Osteoblast (primary cell): ENCODE data around the gene DHRS4L2. TPM values are rescaled to one million over a fixed set of nuclear protein-coding genes. Genes with fewer than 3 reads are reported as not detected.
"Not testable (repeated sequence)": the region's sequence is repeated elsewhere in the genome, so short reads cannot be mapped to it uniquely, and the experiment has no call there.

Experiments
- DNase-seq: peaks from one replicate; pipeline ENCODE4 v3.0.0; 2011; ENCODE audit warnings: low spot score, mixed read lengths; ENCODE audit not compliant: insufficient read length; ENCODE audit errors: missing footprints
- H2AFZ ChIP-seq: 2 replicates; pipeline ENCODE4 v1.6.0; 2011; ENCODE audit warnings: mild to moderate bottlenecking, low read length
- H3K27ac ChIP-seq: 2 replicates; pipeline ENCODE4 v1.5.1; 2011; ENCODE audit warnings: mild to moderate bottlenecking, low read depth, low read length, moderate library complexity
- H3K27me3 ChIP-seq: 2 replicates; pipeline ENCODE4 v1.6.0; 2012; ENCODE audit warnings: mild to moderate bottlenecking, control low read depth, inconsistent platforms, low read length, moderate library complexity; ENCODE audit not compliant: insufficient read depth
- H3K36me3 ChIP-seq: 2 replicates; pipeline ENCODE4 v1.5.1; 2011; ENCODE audit warnings: mild to moderate bottlenecking, low read length, control low read depth, moderate library complexity; ENCODE audit not compliant: insufficient read depth
- H3K4me1 ChIP-seq: 2 replicates; pipeline ENCODE4 v1.5.1; 2011; ENCODE audit warnings: mild to moderate bottlenecking, low read length, control low read depth, moderate library complexity; ENCODE audit not compliant: insufficient read depth
- H3K4me2 ChIP-seq: 2 replicates; pipeline ENCODE4 v1.6.0; 2011; ENCODE audit warnings: mild to moderate bottlenecking, low read length; ENCODE audit not compliant: insufficient read depth
- H3K4me3 ChIP-seq: fragments of 200-600 bp; sonication (generic); 3 replicates; pipeline ENCODE4 v1.5.1; 2012; ENCODE audit warnings: mild to moderate bottlenecking, low read length, inconsistent platforms; ENCODE audit not compliant: insufficient read depth
- H3K79me2 ChIP-seq: 2 replicates; pipeline ENCODE4 v1.6.0; 2012; ENCODE audit warnings: mild to moderate bottlenecking, low read length, control low read depth, inconsistent platforms; ENCODE audit not compliant: insufficient read depth
- H3K9me3 ChIP-seq: 2 replicates; pipeline ENCODE4 v1.5.1; 2011; ENCODE audit warnings: low read depth, low read length, control low read depth
- H4K20me1 ChIP-seq: 2 replicates; pipeline ENCODE4 v1.6.0; 2012; ENCODE audit warnings: mild to moderate bottlenecking, low read length, control low read depth; ENCODE audit not compliant: insufficient read depth
- CTCF ChIP-seq: IDR thresholded peaks from 2 replicates; pipeline ENCODE4 v1.5.1; 2011; ENCODE audit warnings: mild to moderate bottlenecking, low read depth, low read length, moderate library complexity; ENCODE audit errors: extremely low read depth
- total RNA-seq: library from RNA; depleted of rRNA; stranded (reverse); fragments of >200 nt; gene quantifications from 2 replicates; pipeline ENCODE4 v1.2.3, GENCODE V29; 2012

Gene DHRS4L2
- total RNA-seq, 1 donor: 9.0 TPM

- DNase-seq, H3K9me3 ChIP-seq, H3K27me3 ChIP-seq, H2AFZ ChIP-seq, H3K4me3 ChIP-seq, H4K20me1 ChIP-seq, H3K36me3 ChIP-seq, H3K4me1 ChIP-seq, H3K4me2 ChIP-seq, H3K27ac ChIP-seq, H3K79me2 ChIP-seq: not testable (repeated sequence)
Measured at GRCh38 chr14:24031331-24031730, 42.6 kb downstream of the DHRS4L2 start.

GRCh38 chr14:24032727-24033418, 44.1 kb downstream of the DHRS4L2 start:
- Histone ChIP-seq H2AFZ (no peak overlapping the region), H3K36me3 (no peaks in the 10 kb centered on the region), H3K4me1 (no peaks in the 10 kb centered on the region), H3K27ac (no peak overlapping the region), H3K27me3 (no peaks in the 10 kb centered on the region), H3K79me2 (no peaks in the 10 kb centered on the region), H3K4me2 (no peak overlapping the region), H3K4me3 (no peak overlapping the region), H4K20me1 (no peaks in the 10 kb centered on the region), H3K9me3 (no peaks in the 10 kb centered on the region)
- TF ChIP-seq CTCF: no peak
- peak; percentile 25 for DNase-seq

- not testable (repeated sequence) for H4K20me1 ChIP-seq, DNase-seq, H3K27me3 ChIP-seq, H2AFZ ChIP-seq, H3K4me1 ChIP-seq, H3K79me2 ChIP-seq, H3K27ac ChIP-seq, H3K9me3 ChIP-seq, H3K36me3 ChIP-seq
- peak overlapping the region; percentile 92 for H3K4me2 ChIP-seq
- H3K4me3 ChIP-seq: peak overlapping the region; percentile 79
Measured at GRCh38 chr14:24035769-24036168, 47.0 kb downstream of the DHRS4L2 start.

GRCh38 chr14:24036169-24036962, 47.6 kb downstream of the DHRS4L2 start:
- H3K4me2 ChIP-seq: peak overlapping the region; percentile 92
- H3K27ac ChIP-seq: peak overlapping the region; percentile 32
- H3K9me3 ChIP-seq: no peaks in the 10 kb centered on the region
- no peaks in the 10 kb centered on the region for H3K36me3 ChIP-seq
- peak; percentile 88 for DNase-seq
- no peaks in the 10 kb centered on the region for H4K20me1 ChIP-seq
- peak; percentile 73 for TF ChIP-seq CTCF
- peak overlapping the region; percentile 79 for H3K4me3 ChIP-seq
- H3K27me3 ChIP-seq: no peaks in the 10 kb centered on the region
- no peaks in the 10 kb centered on the region for H3K79me2 ChIP-seq
- peak overlapping the region; percentile 99 for H2AFZ ChIP-seq
- no peaks in the 10 kb centered on the region for H3K4me1 ChIP-seq

- peak overlapping the region; percentile 92 for H3K4me2 ChIP-seq
- not testable (repeated sequence) for H3K27ac ChIP-seq, H3K79me2 ChIP-seq, H4K20me1 ChIP-seq, H3K27me3 ChIP-seq, H3K9me3 ChIP-seq, DNase-seq, H3K36me3 ChIP-seq, H3K4me1 ChIP-seq
- H2AFZ ChIP-seq: peak overlapping the region; percentile 99
- peak overlapping the region; percentile 79 for H3K4me3 ChIP-seq
Measured at GRCh38 chr14:24036963-24037657, 48.4 kb downstream of the DHRS4L2 start.
